Measurements from ENCODE around the gene UBN2. TPM values are rescaled to one million over a fixed set of nuclear protein-coding genes. Genes with fewer than 3 reads are reported as not detected.

The UBN2 gene
- total and polyA plus RNA-seq, 3 donors from 2014 or later, result 36.6 to 49.4 (median 38.8) TPM

- Histone ChIP-seq H3K36me3 (ENCODE audit: low read depth, missing control alignments) (no peaks in the 10 kb centered on the region), H3K27ac (no peak overlapping the region), H3K27me3 (no peaks in the 10 kb centered on the region), H3K4me3 (no peak overlapping the region), H3K9me3 (no peaks in the 10 kb centered on the region), H3K4me1 (no peaks in the 10 kb centered on the region)
- DNase-seq, result no peak
- intact Hi-C loops (cut with DNase I; ENCODE audit: low total_unique reads), result no loop called here
- TF ChIP-seq CTCF (IDR thresholded peaks at IDR 0.05) (no peak), POLR2A (IDR thresholded peaks at IDR 0.05) (no peak)
- WGBS, 2 donors, result 97 to 98% methylated on average over 6 of the region's 6 CpGs
These were observed 55.1 kb downstream of the UBN2 start for GRCh38 chr7:139286144-139286543.

- DNase-seq, result no peak
- Histone ChIP-seq H3K27ac (no peak overlapping the region), H3K4me1 (no peaks in the 10 kb centered on the region), H3K27me3 (no peaks in the 10 kb centered on the region), H3K4me3 (no peak overlapping the region), H3K36me3 (ENCODE audit: low read depth, missing control alignments) (no peaks in the 10 kb centered on the region), H3K9me3 (no peaks in the 10 kb centered on the region)
- WGBS, 2 donors, result 83 to 86% methylated on average over 7 of the region's 7 CpGs
- no peak for TF ChIP-seq CTCF (IDR thresholded peaks at IDR 0.05)
- TF ChIP-seq POLR2A (IDR thresholded peaks at IDR 0.05), result no peak
- intact Hi-C loops (cut with DNase I; ENCODE audit: low total_unique reads), result no loop called here
These were observed 61.8 kb downstream of the UBN2 start for GRCh38 chr7:139292821-139293220.

- intact Hi-C loops (cut with DNase I; ENCODE audit: low total_unique reads), result no loop called here
- no peak overlapping the region for H3K4me3 ChIP-seq
- no peaks in the 10 kb centered on the region for H3K4me1 ChIP-seq
- 86 to 89% methylated on average over 2 of the region's 2 CpGs for WGBS, 2 donors
- H3K27me3 ChIP-seq, result no peaks in the 10 kb centered on the region
- DNase-seq, result no peak
- H3K9me3 ChIP-seq, result no peaks in the 10 kb centered on the region
- TF ChIP-seq CTCF (IDR thresholded peaks at IDR 0.05) (no peak), POLR2A (IDR thresholded peaks at IDR 0.05) (no peak)
- H3K27ac ChIP-seq, result no peak overlapping the region
- no peaks in the 10 kb centered on the region for H3K36me3 ChIP-seq (ENCODE audit: low read depth, missing control alignments)
These were observed 62.5 kb downstream of the UBN2 start for GRCh38 chr7:139293534-139293933.

GRCh38 chr7:139294241-139294640 lies 63.2 kb downstream of the UBN2 start:
- intact Hi-C loops (cut with DNase I; ENCODE audit: low total_unique reads), result no loop called here
- H3K4me1 ChIP-seq, result no peaks in the 10 kb centered on the region
- no peak overlapping the region for H3K27ac ChIP-seq
- H3K4me3 ChIP-seq, result no peak overlapping the region
- TF ChIP-seq POLR2A (IDR thresholded peaks at IDR 0.05) (no peak), CTCF (IDR thresholded peaks at IDR 0.05) (no peak)
- no peaks in the 10 kb centered on the region for H3K36me3 ChIP-seq (ENCODE audit: low read depth, missing control alignments)
- no peak for DNase-seq
- no peaks in the 10 kb centered on the region for H3K27me3 ChIP-seq
- H3K9me3 ChIP-seq, result no peaks in the 10 kb centered on the region
- 92 to 97% methylated on average over 4 of the region's 4 CpGs for WGBS, 2 donors

GRCh38 chr7:139294951-139295575 lies 64.0 kb downstream of the UBN2 start:
- intact Hi-C loops (cut with DNase I; ENCODE audit: low total_unique reads), result no loop called here
- Histone ChIP-seq H3K36me3 (ENCODE audit: low read depth, missing control alignments) (no peaks in the 10 kb centered on the region), H3K27ac (no peak overlapping the region), H3K27me3 (no peaks in the 10 kb centered on the region), H3K4me3 (no peak overlapping the region), H3K4me1 (no peaks in the 10 kb centered on the region), H3K9me3 (no peaks in the 10 kb centered on the region)
- DNase-seq, result no peak
- no peak for TF ChIP-seq POLR2A (IDR thresholded peaks at IDR 0.05)
- no peak for TF ChIP-seq CTCF (IDR thresholded peaks at IDR 0.05)
- 95% methylated on average over 6 of the region's 6 CpGs for WGBS, 2 donors
